ENCODE data around the gene BTD.

- TF ChIP-seq ZFP30 (CRISPR knock-in tag; IDR thresholded peaks at IDR 0.05) (no peak), ZNF565 (CRISPR knock-in tag; conservative IDR thresholded peaks at IDR 0.05; ENCODE audit: low read depth) (no peak), ZC3H10 (CRISPR knock-in tag; IDR thresholded peaks at IDR 0.05) (no peak), PATZ1 (CRISPR knock-in tag; IDR thresholded peaks at IDR 0.05; ENCODE audit: borderline replicate concordance) (no peak), ZFP3 (CRISPR knock-in tag; IDR thresholded peaks at IDR 0.05) (no peak), ESRRG (CRISPR knock-in tag; IDR thresholded peaks at IDR 0.05) (no peak), CREB5 (CRISPR knock-in tag; IDR thresholded peaks at IDR 0.05; ENCODE audit: low read depth) (no peak)
- TF ChIP-seq, protein P1, sequence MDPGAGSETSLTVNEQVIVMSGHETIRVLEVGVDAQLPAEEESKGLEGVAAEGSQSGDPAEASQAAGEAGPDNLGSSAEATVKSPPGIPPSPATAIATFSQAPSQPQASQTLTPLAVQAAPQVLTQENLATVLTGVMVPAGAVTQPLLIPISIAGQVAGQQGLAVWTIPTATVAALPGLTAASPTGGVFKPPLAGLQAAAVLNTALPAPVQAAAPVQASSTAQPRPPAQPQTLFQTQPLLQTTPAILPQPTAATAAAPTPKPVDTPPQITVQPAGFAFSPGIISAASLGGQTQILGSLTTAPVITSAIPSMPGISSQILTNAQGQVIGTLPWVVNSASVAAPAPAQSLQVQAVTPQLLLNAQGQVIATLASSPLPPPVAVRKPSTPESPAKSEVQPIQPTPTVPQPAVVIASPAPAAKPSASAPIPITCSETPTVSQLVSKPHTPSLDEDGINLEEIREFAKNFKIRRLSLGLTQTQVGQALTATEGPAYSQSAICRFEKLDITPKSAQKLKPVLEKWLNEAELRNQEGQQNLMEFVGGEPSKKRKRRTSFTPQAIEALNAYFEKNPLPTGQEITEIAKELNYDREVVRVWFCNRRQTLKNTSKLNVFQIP (CRISPR knock-in tag; IDR thresholded peaks at IDR 0.05; ENCODE audit: borderline replicate concordance, low read depth): no peak
Observed at GRCh38 chr3:15575446-15575845, 26.1 kb upstream of the BTD start.

Data from SK-N-SH treated with all-trans-retinoic acid at 6 μM for 48 hours (cell line).